ENCODE results near the gene ARL15. TPM values are rescaled to one million over a fixed set of nuclear protein-coding genes. Genes with fewer than 3 reads are reported as not detected.

The ARL15 gene
- total and polyA plus RNA-seq, 5 donors, result 14.2 to 30.3 (median 24.8) TPM

DNA sequence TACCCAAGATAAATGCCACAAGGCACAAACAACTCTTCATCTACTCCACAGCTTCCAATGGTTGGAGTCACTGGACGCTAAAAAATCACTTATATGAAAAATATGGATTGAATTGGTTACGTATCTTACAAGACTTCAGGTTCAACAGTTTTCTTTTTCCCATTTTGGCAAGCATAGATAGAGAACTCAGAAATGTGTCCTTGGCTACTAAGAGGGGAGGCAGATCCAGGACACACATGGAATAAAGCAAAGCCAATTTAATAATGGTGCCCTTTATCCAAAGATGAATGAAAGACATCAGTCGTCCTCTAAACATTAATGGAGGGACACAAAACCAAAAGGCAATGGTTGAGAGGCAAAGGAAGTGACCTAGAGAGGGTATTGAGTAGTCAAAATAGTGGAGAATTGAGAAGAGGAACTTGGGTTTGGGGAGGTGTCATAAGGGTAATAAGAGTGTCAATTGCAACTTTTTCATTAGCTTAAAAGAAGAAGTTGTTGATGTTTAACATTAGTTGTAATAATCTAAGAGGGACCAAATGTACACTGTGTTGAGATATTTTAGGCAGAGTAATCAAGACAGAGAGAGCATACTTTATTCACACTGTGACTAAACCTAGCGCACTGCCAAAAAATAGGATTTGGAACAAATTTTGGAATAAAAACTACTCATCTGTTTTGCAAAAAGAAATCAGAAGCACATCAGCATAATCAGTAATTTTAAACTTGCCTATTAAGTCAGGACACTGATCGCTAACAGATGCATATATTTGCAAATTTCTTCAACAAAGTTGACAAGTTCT, 308.2 kb downstream of the ARL15 start:
- Histone ChIP-seq H3K27ac (ENCODE audit: low read length) (no peak overlapping the region), H3K4me3 (ENCODE audit: low read length) (no peak overlapping the region), H3K4me1 (ENCODE audit: control insufficient read depth, insufficient read depth, low read length) (no peaks in the 10 kb centered on the region), H3K27me3 (ENCODE audit: control insufficient read depth, insufficient read depth) (no peaks in the 10 kb centered on the region), H3K9me3 (ENCODE audit: control insufficient read depth, low read length) (no peaks in the 10 kb centered on the region)
- WGBS, result 78% methylated on average over 5 of the region's 5 CpGs
- no peak for DNase-seq
- intact Hi-C loops (cut with DNase I), result no loop called here
- ATAC-seq, result peak in 1 of 2 donors; percentile 56

- H3K27me3 ChIP-seq (ENCODE audit: control insufficient read depth, insufficient read depth), result no peaks in the 10 kb centered on the region
- DNase-seq (no peak), ATAC-seq (no peak)
- intact Hi-C loops (cut with DNase I), result no loop called here
- H3K4me3 ChIP-seq (ENCODE audit: low read length), result no peak overlapping the region
- H3K9me3 ChIP-seq (ENCODE audit: control insufficient read depth, low read length), result no peaks in the 10 kb centered on the region
- WGBS, result 73% methylated on average over 2 of the region's 2 CpGs
- H3K27ac ChIP-seq (ENCODE audit: low read length), result no peak overlapping the region
- no peaks in the 10 kb centered on the region for H3K4me1 ChIP-seq (ENCODE audit: control insufficient read depth, insufficient read depth, low read length)
These were observed 310.4 kb downstream of the ARL15 start for GRCh38 chr5:54000011-54000410.

DNA sequence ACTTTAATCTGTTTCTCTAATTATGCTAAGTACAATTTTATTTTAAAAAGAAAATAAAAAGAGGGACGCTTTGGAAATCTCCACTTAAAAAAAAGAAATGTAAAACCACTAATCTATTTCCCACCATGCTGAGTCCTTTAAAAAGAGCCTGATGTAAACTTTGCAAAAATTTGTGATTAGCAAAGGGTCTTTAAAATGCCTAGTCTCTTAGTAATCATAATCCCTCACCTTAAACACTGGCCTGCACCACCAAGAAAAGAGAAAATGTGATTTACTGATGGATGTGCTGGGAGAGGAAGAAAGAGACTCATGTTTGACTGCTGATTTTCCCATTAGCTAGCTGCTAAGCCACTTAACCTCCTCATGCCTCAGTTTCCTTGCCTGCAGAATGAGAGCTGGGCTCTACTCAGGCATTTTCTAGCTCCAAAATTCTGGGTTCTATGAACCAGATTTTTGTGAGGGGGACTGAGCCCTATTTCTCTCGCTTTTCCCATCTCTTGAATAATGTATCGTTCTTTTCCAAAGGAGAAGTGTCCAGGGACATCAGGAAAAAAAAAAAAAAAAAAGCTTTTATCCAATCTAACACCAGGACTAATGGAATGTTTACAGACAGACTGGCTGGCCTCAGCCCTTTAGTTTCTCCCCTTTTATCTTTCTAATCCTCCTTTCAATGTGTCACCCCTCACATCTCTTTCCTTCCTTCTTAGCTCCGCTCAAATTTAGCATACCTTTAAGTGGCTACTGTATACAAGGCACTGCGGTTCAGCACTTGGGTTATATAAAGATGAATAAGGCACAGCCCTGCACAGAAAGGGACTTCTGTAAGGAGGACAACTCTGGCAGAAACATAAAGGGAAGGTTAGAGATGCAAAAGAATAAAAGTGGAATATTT, 312.4 kb downstream of the ARL15 start:
- Histone ChIP-seq H3K9me3 (ENCODE audit: control insufficient read depth, low read length) (no peaks in the 10 kb centered on the region), H3K4me3 (ENCODE audit: low read length) (no peak overlapping the region), H3K27me3 (ENCODE audit: control insufficient read depth, insufficient read depth) (no peaks in the 10 kb centered on the region), H3K27ac (ENCODE audit: low read length) (no peak overlapping the region), H3K4me1 (ENCODE audit: control insufficient read depth, insufficient read depth, low read length) (no peaks in the 10 kb centered on the region)
- ATAC-seq (no peak), DNase-seq (no peak)
- WGBS, result 87% methylated on average over 5 of the region's 5 CpGs
- intact Hi-C loops (cut with DNase I), result no loop called here

- no peak for DNase-seq
- intact Hi-C loops (cut with DNase I), result no loop called here
- no peaks in the 10 kb centered on the region for H3K4me1 ChIP-seq (ENCODE audit: control insufficient read depth, insufficient read depth, low read length)
- H3K4me3 ChIP-seq (ENCODE audit: low read length), result no peak overlapping the region
- no peaks in the 10 kb centered on the region for H3K27me3 ChIP-seq (ENCODE audit: control insufficient read depth, insufficient read depth)
- WGBS, result 87% methylated on average over 4 of the region's 4 CpGs
- H3K9me3 ChIP-seq (ENCODE audit: control insufficient read depth, low read length), result no peaks in the 10 kb centered on the region
- no peak for ATAC-seq
- no peak overlapping the region for H3K27ac ChIP-seq (ENCODE audit: low read length)
These were observed 314.4 kb downstream of the ARL15 start for GRCh38 chr5:53996008-53996407.

GRCh38 chr5:53994148-53994547, 316.2 kb downstream of the ARL15 start:
- H3K4me3 ChIP-seq (ENCODE audit: low read length), result no peak overlapping the region
- no peak overlapping the region for H3K27ac ChIP-seq (ENCODE audit: low read length)
- no peaks in the 10 kb centered on the region for H3K27me3 ChIP-seq (ENCODE audit: control insufficient read depth, insufficient read depth)
- ATAC-seq, result no peak
- DNase-seq, result no peak
- WGBS, result 84% methylated on average over 2 of the region's 2 CpGs
- intact Hi-C loops (cut with DNase I), result no loop called here
- no peaks in the 10 kb centered on the region for H3K4me1 ChIP-seq (ENCODE audit: control insufficient read depth, insufficient read depth, low read length)
- no peaks in the 10 kb centered on the region for H3K9me3 ChIP-seq (ENCODE audit: control insufficient read depth, low read length)

- H3K27ac ChIP-seq (ENCODE audit: low read length), result no peak overlapping the region
- intact Hi-C loops (cut with DNase I), result no loop called here
These were observed 318.4 kb downstream of the ARL15 start for GRCh38 chr5:53991942-53992341.

GRCh38 chr5:53987101-53987500, 323.3 kb downstream of the ARL15 start:
- Histone ChIP-seq H3K4me1 (ENCODE audit: control insufficient read depth, insufficient read depth, low read length) (no peaks in the 10 kb centered on the region), H3K27ac (ENCODE audit: low read length) (no peak overlapping the region), H3K9me3 (ENCODE audit: control insufficient read depth, low read length) (no peaks in the 10 kb centered on the region), H3K4me3 (ENCODE audit: low read length) (no peak overlapping the region), H3K27me3 (ENCODE audit: control insufficient read depth, insufficient read depth) (no peaks in the 10 kb centered on the region)
- 92% methylated on average over 3 of the region's 3 CpGs for WGBS
- intact Hi-C loops (cut with DNase I), result no loop called here
- ATAC-seq (no peak), DNase-seq (no peak)

More at GRCh38 chr5:53991942-53992341, 318.4 kb downstream of the ARL15 start:
- ATAC-seq, result no peak
- Histone ChIP-seq H3K9me3 (ENCODE audit: control insufficient read depth, low read length) (no peaks in the 10 kb centered on the region), H3K27me3 (ENCODE audit: control insufficient read depth, insufficient read depth) (no peaks in the 10 kb centered on the region), H3K4me1 (ENCODE audit: control insufficient read depth, insufficient read depth, low read length) (no peaks in the 10 kb centered on the region), H3K4me3 (ENCODE audit: low read length) (no peak overlapping the region)
- 99% methylated on average over 4 of the region's 4 CpGs for WGBS
- no peak for DNase-seq

DNA sequence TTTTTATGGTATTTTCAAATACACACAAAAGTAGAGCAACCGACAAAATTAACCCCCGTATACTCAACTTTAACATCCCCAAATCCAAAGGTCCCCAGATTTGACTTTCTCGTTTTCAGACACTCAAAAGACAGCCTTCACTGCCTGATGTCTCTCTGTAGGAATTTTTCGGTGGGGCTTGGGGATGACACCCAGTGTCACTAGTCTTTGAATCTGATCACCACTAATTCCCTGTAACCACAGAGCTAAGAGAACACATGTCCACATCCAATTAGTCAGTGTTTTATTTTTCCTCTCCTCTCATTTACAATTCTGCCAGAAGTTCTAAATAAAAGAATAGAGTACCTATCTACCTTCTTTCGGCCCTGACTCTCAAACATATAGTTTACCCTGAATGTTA, 324.6 kb downstream of the ARL15 start:
- Histone ChIP-seq H3K27ac (ENCODE audit: low read length) (no peak overlapping the region), H3K4me3 (ENCODE audit: low read length) (no peak overlapping the region), H3K4me1 (ENCODE audit: control insufficient read depth, insufficient read depth, low read length) (no peaks in the 10 kb centered on the region), H3K27me3 (ENCODE audit: control insufficient read depth, insufficient read depth) (no peaks in the 10 kb centered on the region), H3K9me3 (ENCODE audit: control insufficient read depth, low read length) (no peaks in the 10 kb centered on the region)
- no peak for DNase-seq
- intact Hi-C loops (cut with DNase I), result no loop called here
- 95% methylated on average over 5 of the region's 5 CpGs for WGBS
- no peak for ATAC-seq

DNA sequence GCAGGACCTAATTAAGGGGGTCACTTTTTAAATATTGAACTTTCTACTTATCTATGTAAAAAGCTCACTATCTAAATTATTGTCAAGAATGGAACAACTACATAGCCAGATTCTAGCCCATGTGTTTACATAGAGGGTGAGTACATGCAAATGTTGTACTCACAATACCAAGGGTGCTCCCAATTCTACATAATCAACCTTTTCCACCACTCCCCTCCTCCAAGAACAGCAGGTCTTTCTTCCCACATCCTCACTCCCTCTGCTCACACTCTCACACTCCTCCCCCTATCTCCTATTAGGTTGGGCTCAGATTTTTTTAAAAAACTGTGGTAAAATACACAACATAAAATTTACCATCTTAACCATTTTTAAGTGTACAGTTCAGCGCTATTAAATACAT, 325.4 kb downstream of the ARL15 start:
- intact Hi-C loops (cut with DNase I), result no loop called here
- Histone ChIP-seq H3K27me3 (ENCODE audit: control insufficient read depth, insufficient read depth) (no peaks in the 10 kb centered on the region), H3K4me1 (ENCODE audit: control insufficient read depth, insufficient read depth, low read length) (no peaks in the 10 kb centered on the region), H3K4me3 (ENCODE audit: low read length) (no peak overlapping the region), H3K9me3 (ENCODE audit: control insufficient read depth, low read length) (no peaks in the 10 kb centered on the region), H3K27ac (ENCODE audit: low read length) (no peak overlapping the region)
- ATAC-seq (no peak), DNase-seq (no peak)
- 97% methylated on average over 1 of the region's 1 CpG for WGBS

DNA sequence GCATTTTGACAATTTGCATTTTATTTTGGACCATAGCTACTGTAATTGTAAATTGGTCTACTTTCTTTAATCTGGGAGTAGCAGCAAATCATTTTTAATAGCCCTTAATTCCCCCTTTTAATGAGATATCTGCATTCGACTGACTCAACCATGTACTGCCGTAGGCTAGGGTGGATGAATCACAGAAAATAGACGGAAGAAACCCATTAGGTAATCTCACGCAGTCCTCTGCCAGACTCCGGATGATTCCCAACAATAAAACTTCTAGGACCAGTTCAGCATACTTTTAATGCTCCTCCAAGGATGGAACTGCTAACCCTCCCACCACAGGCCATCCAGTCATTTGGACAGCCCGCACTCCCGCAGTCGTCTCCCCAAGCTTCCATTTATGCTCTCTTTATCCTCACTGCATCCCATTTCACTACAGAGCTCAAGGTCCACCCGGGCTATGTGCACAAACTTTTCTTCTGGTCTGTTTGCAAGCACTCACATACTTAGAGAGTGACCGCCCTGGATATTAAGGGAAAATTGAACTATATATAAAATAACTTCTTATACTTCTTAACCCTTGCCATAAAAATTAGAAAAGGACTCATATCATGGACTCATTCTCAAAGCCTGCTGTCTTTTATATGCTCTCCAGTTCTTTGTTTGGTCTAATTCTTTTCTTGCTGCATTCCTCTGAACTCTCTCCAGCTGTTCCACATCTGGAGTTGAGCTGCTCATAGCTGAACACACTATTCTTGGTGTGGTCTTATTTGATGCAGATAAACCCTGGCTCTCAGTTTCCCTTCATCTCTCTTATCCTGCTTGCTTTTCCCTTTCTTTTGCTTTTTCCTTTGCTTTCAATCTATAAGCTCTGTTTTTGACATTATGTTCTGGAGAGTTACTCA, 326.6 kb downstream of the ARL15 start:
- DNase-seq (no peak), ATAC-seq (no peak)
- 88% methylated on average over 10 of the region's 10 CpGs for WGBS
- Histone ChIP-seq H3K27me3 (ENCODE audit: control insufficient read depth, insufficient read depth) (no peaks in the 10 kb centered on the region), H3K9me3 (ENCODE audit: control insufficient read depth, low read length) (no peaks in the 10 kb centered on the region), H3K27ac (ENCODE audit: low read length) (no peak overlapping the region), H3K4me1 (ENCODE audit: control insufficient read depth, insufficient read depth, low read length) (no peaks in the 10 kb centered on the region), H3K4me3 (ENCODE audit: low read length) (no peak overlapping the region)
- intact Hi-C loops (cut with DNase I), result no loop called here
